ENCODE results near the gene CUL2. TPM values are rescaled to one million over a fixed set of nuclear protein-coding genes. Genes with fewer than 3 reads are reported as not detected.

Gene CUL2
- total RNA-seq, 1 experiment from 2014 or later: 36.1 TPM

- Histone ChIP-seq H3K4me3 (replicated peaks in 1 of 2; ENCODE audit: low read depth in 1 of 2, low read length in 2 of 2) (no peak overlapping the region), H2AFZ (ENCODE audit: low read depth, low read length, poor library complexity, severe bottlenecking) (no peak overlapping the region), H4K20me1 (ENCODE audit: insufficient read depth) (no peaks in the 10 kb centered on the region), H3K9me2 (ENCODE audit: insufficient read depth) (no peaks in the 10 kb centered on the region), H3K9ac (ENCODE audit: low read length) (no peak overlapping the region), H3K4me2 (ENCODE audit: low read length) (no peak overlapping the region), H3K27me3 (ENCODE audit: insufficient read depth, low read length) (no peaks in the 10 kb centered on the region), H3K27ac (ENCODE audit: low read depth, low read length) (no peak overlapping the region), H3K79me2 (ENCODE audit: insufficient read depth, low read length) (no peaks in the 10 kb centered on the region), H3K36me3 (ENCODE audit: control insufficient read depth in 1 of 2, insufficient read depth in 2 of 2, low read length in 2 of 2) (no peaks in the 10 kb centered on the region), H3K4me1 (ENCODE audit: control insufficient read depth in 1 of 2, insufficient read depth in 2 of 2, low read length in 2 of 2) (peaks cover under 1 to 1% of the 10 kb centered on the region in 2 experiments; a peak in 3 of 4 replicates), H3K9me3 (ENCODE audit: control insufficient read depth in 1 of 2, insufficient read depth in 1 of 2, low read depth in 1 of 2, low read length in 2 of 2) (no peaks in the 10 kb centered on the region)
- intact Hi-C loops (cut with micrococcal nuclease): no loop called here
- BruUV-seq (replicated peaks): no TSS peak
- ChIA-PET CTCF (interaction anchor here (0.7 to 1.8 kb wide), 2 partner anchors 35 to 293 kb away, joined by 3 to 5 read pairs; no protein-coding TSS in a partner anchor), RAD21 (ENCODE audit: low non-redundant PET in 1 of 2, low total read pairs in 2 of 2, uncharacterized antibody in 2 of 2, unreplicated experiment in 2 of 2) (no interaction called here), POLR2A (no interaction called here)
- ATAC-seq (no peak), DNase-seq (ENCODE audit: low read depth, low spot score) (no peak)
- TF ChIP-seq SIN3A (IDR thresholded peaks at IDR 0.05; ENCODE audit: low read depth): no peak
- no peak for TF ChIP-seq CBX3 (IDR thresholded peaks at IDR 0.05; ENCODE audit: low read depth)
- TF ChIP-seq JUND (IDR thresholded peaks at IDR 0.05): no peak
- no peak for TF ChIP-seq ELF1 (IDR thresholded peaks at IDR 0.05; ENCODE audit: borderline replicate concordance, low read depth)
- TF ChIP-seq POLR2AphosphoS5 (IDR thresholded peaks at IDR 0.05; ENCODE audit: low read depth, low read length): no peak
- TF ChIP-seq, protein P1, sequence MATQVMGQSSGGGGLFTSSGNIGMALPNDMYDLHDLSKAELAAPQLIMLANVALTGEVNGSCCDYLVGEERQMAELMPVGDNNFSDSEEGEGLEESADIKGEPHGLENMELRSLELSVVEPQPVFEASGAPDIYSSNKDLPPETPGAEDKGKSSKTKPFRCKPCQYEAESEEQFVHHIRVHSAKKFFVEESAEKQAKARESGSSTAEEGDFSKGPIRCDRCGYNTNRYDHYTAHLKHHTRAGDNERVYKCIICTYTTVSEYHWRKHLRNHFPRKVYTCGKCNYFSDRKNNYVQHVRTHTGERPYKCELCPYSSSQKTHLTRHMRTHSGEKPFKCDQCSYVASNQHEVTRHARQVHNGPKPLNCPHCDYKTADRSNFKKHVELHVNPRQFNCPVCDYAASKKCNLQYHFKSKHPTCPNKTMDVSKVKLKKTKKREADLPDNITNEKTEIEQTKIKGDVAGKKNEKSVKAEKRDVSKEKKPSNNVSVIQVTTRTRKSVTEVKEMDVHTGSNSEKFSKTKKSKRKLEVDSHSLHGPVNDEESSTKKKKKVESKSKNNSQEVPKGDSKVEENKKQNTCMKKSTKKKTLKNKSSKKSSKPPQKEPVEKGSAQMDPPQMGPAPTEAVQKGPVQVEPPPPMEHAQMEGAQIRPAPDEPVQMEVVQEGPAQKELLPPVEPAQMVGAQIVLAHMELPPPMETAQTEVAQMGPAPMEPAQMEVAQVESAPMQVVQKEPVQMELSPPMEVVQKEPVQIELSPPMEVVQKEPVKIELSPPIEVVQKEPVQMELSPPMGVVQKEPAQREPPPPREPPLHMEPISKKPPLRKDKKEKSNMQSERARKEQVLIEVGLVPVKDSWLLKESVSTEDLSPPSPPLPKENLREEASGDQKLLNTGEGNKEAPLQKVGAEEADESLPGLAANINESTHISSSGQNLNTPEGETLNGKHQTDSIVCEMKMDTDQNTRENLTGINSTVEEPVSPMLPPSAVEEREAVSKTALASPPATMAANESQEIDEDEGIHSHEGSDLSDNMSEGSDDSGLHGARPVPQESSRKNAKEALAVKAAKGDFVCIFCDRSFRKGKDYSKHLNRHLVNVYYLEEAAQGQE (IDR thresholded peaks at IDR 0.05; ENCODE audit: low read depth): no peak
- TF ChIP-seq EGR1 (IDR thresholded peaks at IDR 0.05; ENCODE audit: low read depth): no peak
- no peak for TF ChIP-seq CEBPB (IDR thresholded peaks at IDR 0.05; ENCODE audit: low read depth)
- TF ChIP-seq, protein P2, sequence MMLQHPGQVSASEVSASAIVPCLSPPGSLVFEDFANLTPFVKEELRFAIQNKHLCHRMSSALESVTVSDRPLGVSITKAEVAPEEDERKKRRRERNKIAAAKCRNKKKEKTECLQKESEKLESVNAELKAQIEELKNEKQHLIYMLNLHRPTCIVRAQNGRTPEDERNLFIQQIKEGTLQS (IDR thresholded peaks at IDR 0.05): no peak
- no peak for TF ChIP-seq TCF7L2 (IDR thresholded peaks at IDR 0.05; ENCODE audit: borderline replicate concordance, extremely low read depth, insufficient read depth, insufficient read length)
- TF ChIP-seq YY1 (IDR thresholded peaks at IDR 0.05; ENCODE audit: extremely low read depth, insufficient replicate concordance, low read depth, low read length): no peak
- no peak for TF ChIP-seq SRF (IDR thresholded peaks at IDR 0.05; ENCODE audit: low read depth)
These were observed 130.8 kb downstream of the CUL2 start for GRCh38 chr10:34959321-34959720.

Small RNA genes within 50 kb of the gene (microRNA-seq; reads per million reads assigned to microRNA genes)
- 14.9 reads per million, percentile 36 among the genes with 10 or more reads in this experiment for gene MIR3611 (ENCODE audit: borderline number of aligned reads)

Other genes with a start within 250 kb of the CUL2 start
- 21.4 TPM for gene CREM, start 36.5 kb upstream of the CUL2 start, total RNA-seq (2021; ENCODE audit: unreplicated experiment)
- gene CCNY, start 246.2 kb upstream of the CUL2 start, total RNA-seq (2021; ENCODE audit: unreplicated experiment): 62.2 TPM

All from HCT116 (cell line).